Osteocyte (in vitro differentiated cells): ENCODE data around the gene MTM1. TPM values are rescaled to one million over a fixed set of nuclear protein-coding genes. Genes with fewer than 3 reads are reported as not detected.

ENCODE experiments used
- DNase-seq: peaks from one replicate; pipeline ENCODE4 v3.0.0; 2021; ENCODE audit warnings: mixed read lengths; ENCODE audit not compliant: unreplicated experiment; ENCODE audit errors: extremely low spot score
- H3K27ac Mint-ChIP-seq: one replicate; pipeline ENCODE4 v1.8.0; 2021; ENCODE audit warnings: mild to moderate bottlenecking, mixed read lengths; ENCODE audit not compliant: unreplicated experiment
- H3K27me3 Mint-ChIP-seq: one replicate; pipeline ENCODE4 v1.8.0; 2021; ENCODE audit warnings: mixed read lengths; ENCODE audit not compliant: unreplicated experiment
- H3K36me3 Mint-ChIP-seq: one replicate; pipeline ENCODE4 v1.8.0; 2021; ENCODE audit warnings: mixed read lengths; ENCODE audit not compliant: unreplicated experiment
- H3K4me1 Mint-ChIP-seq: one replicate; pipeline ENCODE4 v1.8.0; 2021; ENCODE audit warnings: mixed read lengths; ENCODE audit not compliant: unreplicated experiment
- H3K4me3 Mint-ChIP-seq: one replicate; pipeline ENCODE4 v1.8.0; 2021; ENCODE audit warnings: mild to moderate bottlenecking, moderate library complexity, mixed read lengths; ENCODE audit not compliant: unreplicated experiment
- H3K9me3 Mint-ChIP-seq: one replicate; pipeline ENCODE4 v1.8.0; 2021; ENCODE audit warnings: mixed read lengths; ENCODE audit not compliant: unreplicated experiment
- total RNA-seq: library from RNA; stranded (reverse); gene quantifications from 2 replicates; pipeline ENCODE4 v1.2.1, GENCODE V29; 2021
- TF ChIP-seq, protein P1 (sequence below): fragments of 200-600 bp; sonication (generic); IDR thresholded peaks from 2 replicates; pipeline ENCODE4 v1.5.0; 2021; ENCODE audit warnings: antibody characterized with exemption, mild to moderate bottlenecking, moderate library complexity

The MTM1 gene
- total RNA-seq, 1 donor from 2014 or later = 10.2 TPM

GRCh38 chrX:150570512-150570911 is 2.1 kb downstream of the MTM1 start:
- peaks cover 3% of the 10 kb centered on the region for H3K9me3 Mint-ChIP-seq
- no peak overlapping the region for H3K27ac Mint-ChIP-seq
- no peak overlapping the region for H3K4me3 Mint-ChIP-seq
- peaks cover 49% of the 10 kb centered on the region for H3K4me1 Mint-ChIP-seq
- TF ChIP-seq, protein P1, sequence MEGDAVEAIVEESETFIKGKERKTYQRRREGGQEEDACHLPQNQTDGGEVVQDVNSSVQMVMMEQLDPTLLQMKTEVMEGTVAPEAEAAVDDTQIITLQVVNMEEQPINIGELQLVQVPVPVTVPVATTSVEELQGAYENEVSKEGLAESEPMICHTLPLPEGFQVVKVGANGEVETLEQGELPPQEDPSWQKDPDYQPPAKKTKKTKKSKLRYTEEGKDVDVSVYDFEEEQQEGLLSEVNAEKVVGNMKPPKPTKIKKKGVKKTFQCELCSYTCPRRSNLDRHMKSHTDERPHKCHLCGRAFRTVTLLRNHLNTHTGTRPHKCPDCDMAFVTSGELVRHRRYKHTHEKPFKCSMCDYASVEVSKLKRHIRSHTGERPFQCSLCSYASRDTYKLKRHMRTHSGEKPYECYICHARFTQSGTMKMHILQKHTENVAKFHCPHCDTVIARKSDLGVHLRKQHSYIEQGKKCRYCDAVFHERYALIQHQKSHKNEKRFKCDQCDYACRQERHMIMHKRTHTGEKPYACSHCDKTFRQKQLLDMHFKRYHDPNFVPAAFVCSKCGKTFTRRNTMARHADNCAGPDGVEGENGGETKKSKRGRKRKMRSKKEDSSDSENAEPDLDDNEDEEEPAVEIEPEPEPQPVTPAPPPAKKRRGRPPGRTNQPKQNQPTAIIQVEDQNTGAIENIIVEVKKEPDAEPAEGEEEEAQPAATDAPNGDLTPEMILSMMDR = no peak
- H3K27me3 Mint-ChIP-seq = no peaks in the 10 kb centered on the region
- H3K36me3 Mint-ChIP-seq = peaks cover 2% of the 10 kb centered on the region
- DNase-seq = no peak

GRCh38 chrX:150572206-150572605 is 3.8 kb downstream of the MTM1 start:
- no peaks in the 10 kb centered on the region for H3K27me3 Mint-ChIP-seq
- H3K4me3 Mint-ChIP-seq = no peak overlapping the region
- TF ChIP-seq, protein P1 = no peak
- H3K36me3 Mint-ChIP-seq = peaks cover 2% of the 10 kb centered on the region
- H3K27ac Mint-ChIP-seq = no peak overlapping the region
- H3K9me3 Mint-ChIP-seq = peaks cover 3% of the 10 kb centered on the region
- DNase-seq = no peak
- peaks cover 59% of the 10 kb centered on the region for H3K4me1 Mint-ChIP-seq

DNA sequence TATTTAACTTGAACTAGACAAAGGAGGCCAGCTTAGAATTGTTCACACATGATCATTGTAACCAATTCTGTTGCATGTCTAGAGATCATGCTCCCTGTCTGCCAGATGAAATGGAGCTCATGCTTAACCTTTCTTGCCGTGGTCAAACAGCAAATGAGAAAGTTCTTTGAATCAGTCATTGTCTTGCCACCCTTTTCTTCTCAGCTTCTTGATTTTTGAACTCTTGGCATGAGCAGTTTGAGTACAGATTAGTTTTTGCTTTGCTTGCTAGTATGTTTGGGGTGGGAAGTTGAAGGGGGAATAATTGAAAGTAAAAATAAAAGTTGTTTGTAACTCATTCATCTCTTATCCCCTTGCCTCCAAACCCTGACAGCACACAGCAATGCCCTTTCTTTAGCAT is 4.7 kb downstream of the MTM1 start:
- Mint-ChIP-seq H3K4me3 (no peak overlapping the region), H3K27ac (no peak overlapping the region), H3K9me3 (peaks cover 7% of the 10 kb centered on the region), H3K4me1 (peaks cover 55% of the 10 kb centered on the region), H3K27me3 (no peaks in the 10 kb centered on the region), H3K36me3 (no peaks in the 10 kb centered on the region)
- no peak for DNase-seq
- TF ChIP-seq, protein P1 = no peak

DNA sequence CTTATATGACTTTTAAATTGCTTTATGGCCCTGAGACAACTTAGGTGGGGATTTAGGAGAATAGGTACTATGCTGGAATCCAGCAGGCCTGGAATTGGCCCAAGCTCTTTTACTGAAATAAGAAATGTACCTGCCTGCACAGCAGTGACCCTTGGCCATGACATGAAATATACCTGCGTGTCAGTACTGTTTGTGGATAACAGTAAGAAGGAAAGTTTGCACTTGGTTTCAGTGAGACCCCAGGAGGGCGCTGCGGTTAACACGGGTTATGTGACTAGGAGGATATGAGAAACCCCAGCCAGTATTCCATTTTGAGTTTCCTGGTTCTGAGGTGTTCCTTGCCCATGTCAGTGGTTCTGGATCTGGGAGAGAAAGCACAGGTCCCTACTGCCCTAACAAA is 5.3 kb downstream of the MTM1 start:
- Mint-ChIP-seq H3K27ac (peak overlapping the region; percentile 41), H3K27me3 (no peaks in the 10 kb centered on the region), H3K4me3 (no peak overlapping the region), H3K4me1 (peaks cover 55% of the 10 kb centered on the region), H3K36me3 (no peaks in the 10 kb centered on the region), H3K9me3 (peaks cover 7% of the 10 kb centered on the region)
- DNase-seq = no peak
- TF ChIP-seq, protein P1 = no peak

DNA sequence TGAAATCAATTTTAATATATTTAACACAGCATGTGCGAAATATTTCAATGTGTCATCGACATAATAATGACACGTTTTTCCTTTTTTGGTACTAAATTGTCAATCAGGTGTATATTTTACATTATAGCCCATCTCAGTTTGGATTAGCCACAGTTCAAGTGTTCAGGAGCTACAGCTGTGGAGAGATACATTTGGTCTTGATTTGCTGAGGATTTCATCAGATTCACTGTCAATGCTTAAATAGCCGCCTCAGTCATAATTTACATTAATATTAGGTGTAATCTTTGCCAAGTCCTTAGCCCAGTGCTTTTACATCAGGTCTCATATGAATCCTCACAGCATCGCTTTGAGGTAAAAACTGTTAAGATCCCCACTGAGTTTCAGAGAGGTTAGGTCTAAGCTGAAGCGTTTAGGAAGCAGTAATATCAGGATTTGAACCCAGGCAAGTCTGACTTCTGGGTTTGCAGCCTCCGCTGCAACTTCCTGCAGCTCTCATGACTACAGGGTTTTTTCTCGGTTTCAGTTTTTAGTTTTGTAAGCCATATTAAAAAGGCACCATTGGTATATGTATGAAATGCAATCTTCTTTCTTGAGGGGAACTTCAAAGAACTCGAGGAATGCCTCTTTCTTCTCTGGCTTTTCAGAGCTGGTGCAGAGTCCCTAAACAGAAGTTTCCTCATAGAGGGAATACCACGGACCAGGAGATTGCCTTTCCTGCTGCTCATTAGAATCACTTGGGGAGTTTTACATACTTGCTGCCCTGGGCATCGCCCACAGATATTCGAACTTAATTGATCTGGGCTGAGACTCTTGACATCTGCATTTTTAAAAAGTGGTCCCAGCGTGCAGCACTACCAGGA is 6.4 kb downstream of the MTM1 start:
- H3K9me3 Mint-ChIP-seq = peaks cover 7% of the 10 kb centered on the region
- H3K27ac Mint-ChIP-seq = peak overlapping the region; percentile 68
- no peak overlapping the region for H3K4me3 Mint-ChIP-seq
- no peaks in the 10 kb centered on the region for H3K27me3 Mint-ChIP-seq
- no peaks in the 10 kb centered on the region for H3K36me3 Mint-ChIP-seq
- TF ChIP-seq, protein P1 = no peak
- peaks cover 47% of the 10 kb centered on the region for H3K4me1 Mint-ChIP-seq
- no peak for DNase-seq
